HCT116 (cell line): ENCODE results near the gene ARHGEF16. TPM values are rescaled to one million over a fixed set of nuclear protein-coding genes. Genes with fewer than 3 reads are reported as not detected.

ENCODE experiments used
- ATAC-seq: fragments of 200-7000 bp; cut with Tn5 transposase; 2 replicates; pipeline ENCODE4 v1.9.1; 2020; ENCODE audit warnings: mild to moderate bottlenecking, moderate library complexity
- BruUV-seq: library from RNA; stranded (reverse); fragments of 400-500 nt; replicated peaks from 2 replicates; lab custom pipeline; 2021; lab: Mats Ljungman, UMichigan
- CTCF ChIA-PET: fragments of 300-600 bp; sonication (Branson Sonifier 250); formaldehyde crosslinking; loops from one replicate; lab custom pipeline; 2021; ENCODE audit warnings: antibody characterized with exemption; lab: Charles Lee
- POLR2A ChIA-PET: fragments of 300-600, 350-600 bp; sonication (Branson Sonifier 250); formaldehyde crosslinking; loops from one replicate; lab custom pipeline; 2021; ENCODE audit warnings: antibody characterized with exemption; lab: Charles Lee
- RAD21 ChIA-PET, 2 experiments: fragments of 300-600 bp; sonication (Branson Sonifier 250); formaldehyde crosslinking; loops; one replicate each; lab custom pipeline; 2023; ENCODE audit warnings: low total read pairs in 2 of 2; ENCODE audit not compliant: uncharacterized antibody in 2 of 2, unreplicated experiment in 2 of 2, low non-redundant PET in 1 of 2; lab: Charles Lee
- DNase-seq: peaks from one replicate; pipeline ENCODE4 v3.0.0-alpha.2; 2010; ENCODE audit warnings: low read depth, low spot score
- H2AFZ ChIP-seq: fragments of 200-600 bp; shearing (Covaris generic), sonication (generic); 2 replicates; pipeline ENCODE4 v1.6.1; 2017; ENCODE audit warnings: low read depth, mixed run types, mixed read lengths, antibody characterized with exemption, low read length; ENCODE audit not compliant: poor library complexity, severe bottlenecking
- H3K27ac ChIP-seq: 2 replicates; pipeline ENCODE4 v1.5.1; 2012; ENCODE audit warnings: low read depth, low read length
- H3K27me3 ChIP-seq: fragments of 200-600 bp; sonication (generic); 2 replicates; pipeline ENCODE4 v1.6.1; 2016; ENCODE audit warnings: mixed run types, low read length, mixed read lengths; ENCODE audit not compliant: insufficient read depth
- H3K36me3 ChIP-seq, 2 experiments: fragments of 200-500 bp in 1 of 2; fragments of 200-600 bp in 1 of 2; sonication (Bioruptor generic) in 1 of 2; sonication (generic) in 1 of 2; 2 replicates each; pipeline versions ENCODE4 v1.5.1 to v1.6.1; 2014 to 2016; ENCODE audit warnings: low read length in 2 of 2, inconsistent platforms in 1 of 2, mixed read lengths in 1 of 2, mixed run types in 1 of 2; ENCODE audit not compliant: insufficient read depth in 2 of 2, control insufficient read depth in 1 of 2
- H3K4me1 ChIP-seq, 2 experiments: fragments of 200-600 bp in 1 of 2; sonication (generic) in 1 of 2; 2 replicates each; pipeline versions ENCODE4 v1.5.1 to v1.6.1; 2012 to 2017; ENCODE audit warnings: low read length in 2 of 2, inconsistent platforms in 1 of 2, mild to moderate bottlenecking in 1 of 2, mixed read lengths in 1 of 2, mixed run types in 1 of 2, moderate library complexity in 1 of 2; ENCODE audit not compliant: insufficient read depth in 2 of 2, control insufficient read depth in 1 of 2
- H3K4me2 ChIP-seq: fragments of 200-600 bp; sonication (generic); 2 replicates; pipeline ENCODE4 v1.6.1; 2017; ENCODE audit warnings: mixed run types, low read length, mixed read lengths
- H3K4me3 ChIP-seq, 2 experiments: fragments of 200-600 bp in 1 of 2; sonication (generic) in 1 of 2; replicated peaks in 1 of 2; 2 replicates each; pipeline ENCODE4 v1.5.1; 2011 to 2016; ENCODE audit warnings: low read length in 2 of 2, control low read depth in 1 of 2, low read depth in 1 of 2, mild to moderate bottlenecking in 1 of 2, mixed read lengths in 1 of 2, mixed run types in 1 of 2
- H3K79me2 ChIP-seq: fragments of 200-600 bp; sonication (generic); 2 replicates; pipeline ENCODE4 v1.6.1; 2017; ENCODE audit warnings: mild to moderate bottlenecking, mixed run types, low read length, moderate library complexity, mixed read lengths; ENCODE audit not compliant: insufficient read depth
- H3K9ac ChIP-seq: fragments of 200-600 bp; sonication (generic); 2 replicates; pipeline ENCODE4 v1.6.1; 2016; ENCODE audit warnings: low read length, mixed read lengths
- H3K9me2 ChIP-seq: fragments of 200-600 bp; sonication (generic), shearing (Covaris generic); 2 replicates; pipeline ENCODE4 v1.6.1; 2017; ENCODE audit warnings: mixed run types, mild to moderate bottlenecking, moderate library complexity; ENCODE audit not compliant: insufficient read depth
- H3K9me3 ChIP-seq, 2 experiments: fragments of 200-500 bp in 1 of 2; fragments of 200-600 bp in 1 of 2; sonication (Bioruptor generic) in 1 of 2; sonication (generic) in 1 of 2; 2 replicates each; pipeline ENCODE4 v1.6.1; 2014 to 2017; ENCODE audit warnings: low read length in 2 of 2, mixed read lengths in 2 of 2, inconsistent platforms in 1 of 2, low read depth in 1 of 2, mild to moderate bottlenecking in 1 of 2, mixed run types in 1 of 2, moderate library complexity in 1 of 2; ENCODE audit not compliant: control insufficient read depth in 1 of 2, insufficient read depth in 1 of 2
- H4K20me1 ChIP-seq: fragments of 200-600 bp; sonication (generic), shearing (Covaris generic); 2 replicates; pipeline ENCODE4 v1.6.1; 2017; ENCODE audit warnings: mixed run types, mild to moderate bottlenecking, moderate library complexity; ENCODE audit not compliant: insufficient read depth
- ATF3 ChIP-seq: IDR thresholded peaks from 2 replicates; pipeline ENCODE4 v1.6.1; 2012
- EGR1 ChIP-seq: IDR thresholded peaks from 2 replicates; pipeline ENCODE4 v1.6.1; 2012; ENCODE audit warnings: low read depth
- ELF1 ChIP-seq: IDR thresholded peaks from 2 replicates; pipeline ENCODE4 v1.6.1; 2012; ENCODE audit warnings: low read depth, borderline replicate concordance
- POLR2A ChIP-seq: IDR thresholded peaks from 2 replicates; pipeline ENCODE4 v1.7.0; 2011; ENCODE audit warnings: borderline replicate concordance; ENCODE audit not compliant: insufficient read depth, insufficient read length; ENCODE audit errors: extremely low read depth
- RAD21 ChIP-seq: IDR thresholded peaks from 2 replicates; pipeline ENCODE4 v1.6.1; 2012; ENCODE audit warnings: low read depth, mild to moderate bottlenecking
- REST ChIP-seq: IDR thresholded peaks from 2 replicates; pipeline ENCODE4 v1.6.1; 2012; ENCODE audit warnings: low read depth
- SIN3A ChIP-seq: IDR thresholded peaks from 2 replicates; pipeline ENCODE4 v1.6.1; 2012; ENCODE audit warnings: low read depth
- SRF ChIP-seq: IDR thresholded peaks from 2 replicates; pipeline ENCODE4 v1.6.1; 2012; ENCODE audit warnings: low read depth
- TCF7L2 ChIP-seq: IDR thresholded peaks from 2 replicates; pipeline ENCODE4 v1.7.0; 2011; ENCODE audit warnings: borderline replicate concordance, inconsistent platforms; ENCODE audit not compliant: insufficient read depth, insufficient read length; ENCODE audit errors: extremely low read depth
- ZBTB33 ChIP-seq: IDR thresholded peaks from 2 replicates; pipeline ENCODE4 v1.6.1; 2011; ENCODE audit warnings: mild to moderate bottlenecking, low read length, moderate library complexity; ENCODE audit not compliant: insufficient replicate concordance; ENCODE audit errors: extremely low read depth
- ZNF274 ChIP-seq: fragments of 200-500 bp; sonication (Bioruptor generic); IDR thresholded peaks from 2 replicates; pipeline ENCODE4 v1.6.1; 2014; ENCODE audit warnings: mild to moderate bottlenecking, low read depth, low read length, inconsistent platforms
- intact Hi-C: fragments of 100-400 bp; cut with micrococcal nuclease; formaldehyde crosslinking; loops from 2 replicates; pipeline ENCODE4 v1.10.0; 2022
- total RNA-seq: library from RNA; stranded (reverse); gene quantifications from one replicate; pipeline ENCODE4 v1.2.1, GENCODE V29; 2021; ENCODE audit not compliant: unreplicated experiment

Gene ARHGEF16
- total RNA-seq, 1 experiment from 2014 or later, result 37.4 TPM

GRCh38 chr1:3405974-3406867, 48.2 kb upstream of the ARHGEF16 start:
- CTCF ChIA-PET, result no interaction called here
- Histone ChIP-seq H3K9ac (no peak overlapping the region), H3K27ac (no peak overlapping the region), H3K36me3 (no peaks in the 10 kb centered on the region), H3K4me1 (no peaks in the 10 kb centered on the region), H3K4me3 (no peak overlapping the region), H3K79me2 (no peaks in the 10 kb centered on the region), H3K9me2 (no peaks in the 10 kb centered on the region), H3K27me3 (no peaks in the 10 kb centered on the region), H2AFZ (no peak overlapping the region), H3K4me2 (no peak overlapping the region), H4K20me1 (no peaks in the 10 kb centered on the region), H3K9me3 (no peaks in the 10 kb centered on the region)
- POLR2A ChIA-PET, result no interaction called here
- no peak for TF ChIP-seq RAD21
- TF ChIP-seq ZBTB33, result no peak
- no peak for TF ChIP-seq POLR2A
- TF ChIP-seq REST, result no peak
- TF ChIP-seq SRF, result no peak
- TF ChIP-seq ELF1, result no peak
- no peak for TF ChIP-seq SIN3A
- TF ChIP-seq EGR1, result no peak
- no peak for TF ChIP-seq TCF7L2
- TF ChIP-seq ZNF274, result no peak
- TF ChIP-seq ATF3, result no peak
- DNase-seq (no peak), ATAC-seq (no peak)
- RAD21 ChIA-PET, result no interaction called here
- intact Hi-C loops, result no loop called here
- no TSS peak for BruUV-seq
